LHCN-M2 (cell line): ENCODE measurements around the gene NDUFC2. TPM values are rescaled to one million over a fixed set of nuclear protein-coding genes. Genes with fewer than 3 reads are reported as not detected.
"Not testable (repeated sequence)": the region's sequence is repeated elsewhere in the genome, so short reads cannot be mapped to it uniquely, and the experiment has no call there.

ENCODE experiments used
- DNase-seq: peaks from one replicate; pipeline ENCODE4 v3.0.0-alpha.2; 2012; ENCODE audit warnings: low read depth
- total RNA-seq: library from RNA; depleted of rRNA; stranded (reverse); fragments of >200 nt; gene quantifications from 2 replicates; pipeline ENCODE4 v1.2.3, GENCODE V29; 2014; rRNA removed

The NDUFC2 gene
- total RNA-seq, 1 experiment from 2014 or later = 96.5 TPM

DNA sequence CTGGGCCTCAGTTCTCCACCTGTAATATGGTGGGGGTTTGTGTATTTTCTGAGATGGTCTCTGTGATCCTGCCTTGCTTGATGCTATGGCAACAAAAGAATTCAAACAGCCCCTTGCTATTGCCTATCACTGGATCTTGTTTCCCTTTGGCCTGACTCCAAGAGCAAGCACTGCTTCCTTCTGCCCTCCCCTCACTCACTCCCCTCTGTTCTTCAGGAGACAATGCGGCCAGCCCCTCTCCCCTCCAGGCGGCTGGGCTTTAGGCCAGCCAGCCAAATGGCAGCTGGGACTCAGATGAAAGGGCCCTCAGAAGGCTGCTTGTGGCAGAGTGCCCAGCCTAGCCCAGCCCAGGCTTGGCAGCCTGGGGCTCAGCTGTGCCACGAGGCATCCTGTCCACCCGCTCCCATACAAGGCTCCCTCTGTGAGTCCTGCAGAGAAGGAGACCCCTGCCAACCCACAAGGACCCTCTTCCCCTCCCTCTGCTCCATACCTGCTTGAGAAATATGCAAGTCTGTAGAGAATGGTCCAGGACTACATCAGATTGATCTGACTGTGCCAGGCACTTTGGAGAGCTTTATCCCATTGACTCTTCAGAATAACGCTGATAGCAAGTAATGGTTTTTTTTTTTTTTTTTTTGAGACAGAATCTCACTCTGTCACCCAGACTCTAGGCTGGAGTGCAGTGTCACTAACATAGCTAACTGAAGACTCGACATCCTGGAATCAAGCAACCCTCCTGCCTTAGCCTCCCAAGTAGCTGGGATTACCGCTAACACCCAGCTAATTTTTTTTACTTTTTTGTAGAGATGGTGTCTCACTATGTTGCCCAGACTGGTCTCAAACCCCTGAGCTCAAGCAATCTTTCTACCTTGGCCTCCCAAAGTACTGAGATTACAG lies 49.0 kb downstream of the NDUFC2 start:
- peak; percentile 72 for DNase-seq

DNA sequence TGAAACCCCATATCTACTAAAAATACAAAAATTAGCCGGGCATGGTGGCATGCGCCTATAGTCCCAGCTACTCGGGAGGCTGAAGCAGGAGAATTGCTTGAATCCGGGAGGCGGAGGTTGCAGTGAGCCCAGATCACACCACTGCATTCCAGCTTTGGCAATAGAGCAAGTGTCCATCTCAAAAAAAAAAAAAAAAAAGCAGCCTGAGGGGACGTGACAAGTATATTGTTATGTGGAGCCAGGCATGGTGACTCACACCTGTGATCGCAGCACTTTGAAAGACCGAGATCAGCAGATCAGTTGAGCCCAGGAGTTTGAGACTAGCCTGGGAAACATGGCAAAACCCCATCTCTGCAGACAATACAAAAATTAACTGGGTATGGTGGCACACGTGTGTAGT lies 51.2 kb downstream of the NDUFC2 start:
- not testable (repeated sequence) for DNase-seq

DNA sequence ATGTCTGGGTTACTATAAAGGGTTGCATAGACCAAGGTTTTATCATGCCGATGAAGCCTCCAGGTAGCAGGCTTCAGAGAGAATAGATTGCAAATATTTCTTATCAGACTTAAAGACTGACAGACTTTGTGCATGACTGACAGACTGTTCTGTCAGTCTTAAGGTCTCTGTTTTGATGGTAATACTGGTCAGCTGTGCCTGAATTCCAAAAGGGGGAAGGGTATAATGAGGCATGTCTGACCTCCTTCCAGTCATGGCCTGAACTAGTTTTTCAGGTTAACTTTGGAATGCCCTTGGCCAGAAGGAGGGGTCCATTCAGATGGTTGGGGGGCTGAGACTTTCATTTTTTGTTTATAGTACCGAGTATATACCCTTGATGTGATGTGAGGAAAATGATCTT lies 51.9 kb downstream of the NDUFC2 start:
- DNase-seq = no peak

DNA sequence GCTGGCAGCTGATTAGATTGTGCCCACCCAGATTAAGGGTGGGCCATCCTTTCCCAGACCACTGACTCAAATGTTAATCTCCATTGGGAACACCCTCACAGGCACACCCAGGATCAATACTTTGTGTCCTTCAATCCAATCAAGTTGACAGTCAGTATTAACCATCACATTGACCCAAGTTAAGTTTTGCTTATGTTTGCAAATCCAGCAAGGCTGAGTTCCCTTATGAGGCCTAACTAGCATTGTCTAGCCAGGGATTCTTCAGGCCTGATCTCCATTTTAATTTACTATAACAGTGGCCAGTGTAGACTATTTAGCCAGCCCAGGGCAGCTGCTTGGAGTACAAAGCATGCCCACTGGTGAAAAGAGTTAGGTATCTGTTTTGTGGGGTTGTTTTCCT lies 54.3 kb downstream of the NDUFC2 start:
- DNase-seq = no peak

DNA sequence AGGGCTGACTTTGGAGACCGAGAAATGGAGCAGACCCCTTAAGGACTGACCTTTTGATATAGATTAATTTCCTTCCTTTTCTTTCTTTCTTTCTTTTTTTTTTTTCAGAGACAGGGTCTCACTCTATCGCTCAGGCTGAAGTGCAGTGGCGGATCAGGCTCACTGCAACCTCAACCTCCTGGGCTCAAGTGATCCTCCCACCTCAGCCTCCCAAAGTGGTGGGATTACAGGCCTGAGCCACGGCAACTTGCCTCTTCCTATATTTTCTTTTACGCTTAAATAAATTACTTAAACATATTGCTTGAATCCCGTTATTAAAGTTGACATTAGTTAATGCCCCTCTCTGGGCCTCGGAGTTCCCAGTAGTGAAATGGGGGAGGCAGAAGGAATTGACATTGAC lies 56.2 kb downstream of the NDUFC2 start:
- DNase-seq = no peak

DNA sequence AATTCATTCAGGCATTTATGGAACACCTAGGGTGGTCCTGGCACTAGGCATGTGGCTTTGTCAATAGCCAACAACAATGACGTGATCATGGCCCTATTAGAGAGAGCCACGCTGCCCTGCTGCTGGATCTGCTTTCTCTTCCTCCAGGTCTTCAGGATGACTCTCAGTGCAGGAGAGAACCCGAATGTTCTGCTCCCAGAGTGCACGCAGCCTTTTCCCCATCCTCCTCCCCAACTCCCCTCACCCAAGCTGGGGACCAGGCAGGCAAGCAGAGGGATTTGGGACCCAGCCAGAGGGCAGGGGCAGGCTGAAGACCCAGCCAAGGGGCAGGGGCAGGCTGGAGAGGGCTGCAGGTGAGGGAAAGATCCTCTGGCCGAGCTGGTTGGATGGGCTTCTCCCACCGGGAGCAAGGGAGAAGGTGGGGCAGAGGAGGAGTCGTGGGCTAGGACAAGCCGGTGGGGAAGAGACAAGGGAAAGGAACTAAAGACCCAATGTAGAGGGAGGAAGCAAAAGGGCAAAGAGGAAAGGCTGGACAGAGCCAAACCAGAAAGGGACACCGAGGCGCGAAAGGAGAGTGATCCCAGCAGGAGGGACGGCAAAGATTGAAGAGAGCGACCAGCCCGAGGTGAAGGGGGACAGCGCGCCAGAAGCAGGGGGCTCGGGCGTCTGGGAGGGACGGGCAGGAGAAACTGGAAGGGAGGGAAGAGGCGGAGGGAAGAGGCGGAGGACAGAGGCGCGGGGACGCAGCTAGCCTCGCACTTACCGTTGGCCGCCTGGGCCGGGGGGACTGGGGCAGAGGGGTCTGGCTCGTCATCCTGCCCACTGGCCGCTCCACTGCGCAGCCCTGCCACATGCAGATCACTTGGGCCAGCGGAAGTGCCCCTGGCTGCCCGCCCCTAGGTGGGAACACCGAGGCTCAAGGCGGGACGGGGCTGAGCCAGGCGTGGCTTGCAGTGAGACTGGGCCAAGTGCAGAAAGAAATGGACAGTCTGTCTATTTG lies 57.0 kb downstream of the NDUFC2 start, which contains the start of gene KCTD14:
Gene KCTD14 (minus strand): TSS at position 880 of the 1,000 bp plus-strand sequence. CDS start 27 bp downstream, at position 853.
- DNase-seq = no peak

DNA sequence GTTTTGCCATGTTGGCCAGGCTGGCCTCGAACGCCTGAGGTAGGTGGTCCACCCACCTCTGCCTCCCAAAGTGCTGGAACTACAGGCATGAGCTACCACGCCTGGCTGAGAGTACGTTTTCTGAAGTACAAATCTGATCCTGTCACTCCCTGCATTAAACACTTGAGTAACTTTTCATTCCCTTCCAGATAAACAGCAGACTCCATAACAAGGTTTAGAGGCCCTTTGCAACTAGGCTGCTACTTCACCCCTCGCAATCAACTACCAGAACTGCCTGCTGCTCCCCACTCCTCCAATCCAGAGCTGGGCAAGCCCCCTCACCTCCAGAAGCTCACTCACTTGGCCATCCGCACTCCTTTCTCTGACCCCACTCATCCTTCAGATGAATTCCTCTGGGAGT lies 58.1 kb downstream of the NDUFC2 start:
- DNase-seq = no peak

DNA sequence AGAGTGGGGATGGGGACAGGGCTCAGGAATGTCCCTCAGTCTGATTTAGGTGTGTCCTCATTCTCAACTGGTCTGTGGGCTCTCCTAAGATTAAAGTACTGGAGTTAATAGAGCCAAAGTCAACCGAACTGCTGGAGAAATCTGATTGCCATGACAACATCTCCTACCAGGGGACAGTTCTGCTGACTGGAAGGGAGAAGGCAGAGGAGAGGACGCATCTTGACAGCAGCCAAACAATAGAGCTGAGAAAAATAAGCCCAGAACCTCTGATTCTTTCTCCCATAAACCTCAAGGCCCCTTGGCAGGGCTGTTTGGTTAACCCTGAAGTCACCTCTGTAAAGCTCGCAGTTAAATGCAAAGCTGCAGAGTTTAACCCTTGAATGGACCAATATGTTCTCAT lies 59.4 kb downstream of the NDUFC2 start:
- no peak for DNase-seq

DNA sequence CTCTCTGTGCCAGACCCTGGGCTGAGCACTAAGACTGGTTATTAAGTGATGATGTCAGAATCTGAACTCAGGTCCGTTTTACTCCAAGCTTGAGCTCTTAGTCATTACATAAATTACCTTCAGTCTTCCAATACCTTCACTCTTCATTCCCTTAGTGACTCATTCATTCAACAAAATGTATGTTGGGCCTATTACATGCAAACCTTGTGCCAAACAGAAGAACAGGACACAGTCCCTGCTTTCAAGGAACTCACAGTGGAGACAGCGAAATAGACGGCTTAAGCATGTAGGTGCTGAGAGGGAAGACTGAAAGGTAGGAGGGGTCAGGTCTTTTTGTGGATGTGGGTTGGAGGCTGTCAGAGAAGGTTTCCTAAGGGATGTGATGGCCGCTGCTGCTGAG lies 59.9 kb downstream of the NDUFC2 start:
- no peak for DNase-seq

Other genes starting within 250 kb of the NDUFC2 start
- 28.0 and 38.7 TPM in 2 replicates for gene INTS4, start 85.2 kb downstream of the NDUFC2 start, total RNA-seq
- 1.2 and 1.9 TPM in 2 replicates for gene KCTD14, start 56.6 kb downstream of the NDUFC2 start, total RNA-seq
- not detected in 2 replicates for gene THRSP, start 16.0 kb downstream of the NDUFC2 start, total RNA-seq
- 71.2 and 83.8 TPM in 2 replicates for gene ALG8, start 59.8 kb upstream of the NDUFC2 start, total RNA-seq
- 7.2 and 7.6 TPM in 2 replicates for gene KCTD21, start 108.8 kb upstream of the NDUFC2 start, total RNA-seq
- 6.6 and 7.2 TPM in 2 replicates for gene USP35, start 109.1 kb upstream of the NDUFC2 start, total RNA-seq